GM18505 (cell line): ENCODE results near the gene ASAP2.

Experiments used
- ATAC-seq: cut with Tn5 transposase; IDR thresholded peaks from one replicate; pipeline ENCODE4 v1.9.1; 2021; ENCODE audit not compliant: unreplicated experiment
- POLR2A ChIP-seq: IDR thresholded peaks from 4 replicates; pipeline ENCODE4 v1.6.1; 2011; ENCODE audit warnings: borderline replicate concordance; ENCODE audit not compliant: insufficient read depth, insufficient read length; ENCODE audit errors: extremely low read depth

Gene ASAP2

DNA sequence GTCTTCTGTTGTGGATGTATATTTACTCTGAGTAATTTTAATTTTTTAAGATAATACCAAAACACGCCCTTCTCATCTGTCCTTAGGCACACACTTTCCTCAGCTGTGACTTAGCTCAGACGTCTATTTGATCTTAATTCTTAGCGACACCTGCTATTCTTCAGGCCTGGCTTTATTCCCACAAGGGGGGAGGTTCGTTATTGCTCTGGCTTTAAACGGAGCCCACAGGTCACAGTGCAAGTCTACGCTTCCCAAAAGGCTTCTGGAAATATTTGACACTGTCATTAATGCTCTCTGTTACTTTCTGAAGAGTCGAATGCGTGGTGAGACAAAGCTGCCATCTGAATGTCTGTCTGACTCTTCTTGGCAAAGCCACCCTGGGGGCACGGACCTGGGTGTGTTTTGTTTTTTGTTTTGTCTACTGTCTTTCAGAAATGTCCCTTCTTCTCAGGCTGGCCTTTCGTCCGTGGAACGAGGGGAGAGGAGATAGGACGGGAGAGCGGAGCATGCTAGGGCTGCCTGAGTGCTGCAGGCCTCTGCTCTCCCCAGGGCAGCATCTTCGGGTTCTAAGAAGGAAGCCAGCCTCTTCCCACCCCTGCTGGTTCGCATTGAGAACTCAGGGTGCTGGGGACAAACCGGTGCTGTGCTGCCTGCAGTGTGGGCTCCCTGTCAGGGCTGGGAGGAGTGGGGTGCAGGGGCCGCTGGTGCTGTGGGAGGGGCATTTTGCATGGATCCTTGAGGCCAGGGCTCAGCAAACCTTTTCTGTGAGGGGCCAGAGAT is 61.9 kb downstream of the ASAP2 start:
- no peak for TF ChIP-seq POLR2A
- no peak for ATAC-seq

DNA sequence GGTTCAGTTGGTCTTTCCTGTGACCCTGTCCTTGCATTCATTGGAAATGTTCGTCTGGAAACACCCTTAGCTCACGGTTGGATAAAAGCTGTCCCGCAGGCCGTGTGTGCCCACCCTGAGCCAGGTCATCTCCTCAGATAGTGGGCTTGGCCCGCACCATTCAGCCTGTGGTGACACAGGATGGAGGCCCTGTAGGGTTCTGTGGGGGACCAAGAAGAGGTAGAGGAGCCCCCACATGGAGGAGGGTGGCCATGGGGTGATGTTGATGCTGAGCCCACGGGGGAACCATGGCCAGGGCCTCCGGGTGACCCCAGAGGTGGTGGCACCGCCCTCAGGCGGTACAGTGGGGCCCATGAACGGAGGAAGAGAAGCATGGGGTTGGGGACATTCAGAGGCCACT is 62.7 kb downstream of the ASAP2 start:
- no peak for ATAC-seq
- no peak for TF ChIP-seq POLR2A

DNA sequence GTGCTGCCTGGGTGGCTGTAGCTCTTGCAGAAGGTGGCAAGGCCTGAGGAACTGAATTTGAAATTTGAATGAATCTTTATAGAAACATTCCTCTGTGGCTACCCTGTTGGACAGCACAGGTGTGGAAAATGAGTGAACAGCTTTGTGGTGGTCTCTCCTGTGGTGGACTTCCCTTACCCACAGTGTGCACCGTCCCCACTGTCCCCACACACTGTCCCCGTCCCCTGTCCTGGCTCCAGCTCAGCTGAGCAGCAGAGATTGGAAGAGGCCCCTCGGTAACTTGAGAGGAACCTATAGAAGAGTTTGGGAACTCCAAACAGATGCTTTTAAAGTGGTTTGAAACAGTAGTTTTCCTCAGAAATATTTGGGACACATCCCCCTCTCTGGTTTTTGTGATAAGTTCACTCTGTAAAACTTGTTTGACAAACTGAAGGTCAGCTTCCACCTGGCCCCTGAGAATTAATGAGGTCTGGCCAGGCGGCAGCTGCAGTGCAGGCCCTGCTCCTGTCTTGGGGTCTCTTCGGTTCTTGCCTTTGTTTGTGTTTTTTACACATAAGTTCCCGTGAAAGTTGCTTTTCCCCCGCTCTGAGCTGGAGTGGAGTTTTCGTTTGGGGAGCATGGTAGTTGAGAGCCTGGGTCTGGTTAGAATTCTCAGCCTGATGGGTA is 63.2 kb downstream of the ASAP2 start:
- TF ChIP-seq POLR2A, result no peak
- no peak for ATAC-seq

GRCh38 chr2:9271091-9271490 is 64.5 kb downstream of the ASAP2 start:
- no peak for ATAC-seq
- no peak for TF ChIP-seq POLR2A

GRCh38 chr2:9271691-9272090 is 65.1 kb downstream of the ASAP2 start:
- ATAC-seq, result no peak
- no peak for TF ChIP-seq POLR2A

DNA sequence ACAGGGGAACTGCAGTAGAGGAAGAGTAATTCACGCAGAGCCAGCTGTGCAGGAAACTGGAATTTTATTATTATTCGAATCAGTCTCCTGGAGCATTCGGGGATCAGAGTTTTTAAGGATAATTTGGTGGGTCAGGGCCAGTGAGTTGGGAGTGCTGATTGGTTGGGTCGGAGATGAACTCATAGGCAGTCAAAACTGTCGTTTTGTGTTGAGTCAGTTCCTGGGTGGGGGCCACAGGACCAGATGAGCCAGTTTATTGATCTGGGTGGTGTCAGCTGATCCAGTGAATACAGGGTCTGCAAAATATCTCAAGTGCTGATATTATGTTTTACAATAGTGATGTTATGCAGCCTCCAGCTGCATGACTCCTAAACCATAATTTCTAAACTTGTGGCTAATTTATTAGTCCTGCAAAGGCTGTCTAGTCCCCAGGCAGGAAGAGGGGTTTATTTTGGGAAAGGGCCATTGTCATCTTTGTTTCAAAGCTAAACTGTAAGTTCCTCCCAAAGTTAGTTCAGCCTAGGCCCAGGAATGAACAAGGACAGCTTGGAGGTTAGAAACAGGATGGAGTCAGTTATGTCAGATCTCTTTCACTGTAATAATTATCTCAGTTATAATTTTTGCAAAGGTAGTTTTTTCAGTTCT is 67.0 kb downstream of the ASAP2 start:
- no peak for ATAC-seq
- TF ChIP-seq POLR2A, result no peak

DNA sequence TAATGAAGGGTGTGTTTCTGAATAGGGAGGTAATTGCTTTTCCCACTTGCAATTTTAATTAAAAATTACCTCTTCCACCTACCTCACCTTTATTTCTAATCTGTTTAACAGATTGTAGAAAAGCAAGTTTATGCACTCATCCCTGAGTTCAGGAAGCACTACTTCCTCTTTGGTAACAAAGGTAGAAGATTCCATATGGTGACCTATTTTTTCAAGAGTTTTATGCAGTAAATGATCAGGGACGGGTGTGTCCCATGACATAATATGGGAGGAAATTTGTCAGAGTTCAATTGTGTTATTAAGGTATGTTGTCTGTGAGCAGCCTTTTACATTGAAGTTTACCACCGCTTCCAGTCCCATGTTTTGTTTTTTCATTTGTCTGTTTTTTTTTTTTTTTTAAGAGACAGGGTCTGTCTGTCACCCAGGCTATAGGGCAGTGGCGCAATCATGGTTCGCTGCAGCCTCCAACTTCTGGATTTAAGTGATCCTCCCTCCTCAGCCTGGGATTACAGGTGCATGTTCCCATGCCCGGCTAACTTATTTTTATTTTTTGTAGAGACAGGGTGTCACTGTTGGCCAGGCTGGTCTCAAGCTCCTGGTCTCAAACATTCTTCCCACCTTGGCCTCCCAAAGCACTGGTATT is 68.2 kb downstream of the ASAP2 start:
- ATAC-seq, result no peak
- TF ChIP-seq POLR2A, result no peak

DNA sequence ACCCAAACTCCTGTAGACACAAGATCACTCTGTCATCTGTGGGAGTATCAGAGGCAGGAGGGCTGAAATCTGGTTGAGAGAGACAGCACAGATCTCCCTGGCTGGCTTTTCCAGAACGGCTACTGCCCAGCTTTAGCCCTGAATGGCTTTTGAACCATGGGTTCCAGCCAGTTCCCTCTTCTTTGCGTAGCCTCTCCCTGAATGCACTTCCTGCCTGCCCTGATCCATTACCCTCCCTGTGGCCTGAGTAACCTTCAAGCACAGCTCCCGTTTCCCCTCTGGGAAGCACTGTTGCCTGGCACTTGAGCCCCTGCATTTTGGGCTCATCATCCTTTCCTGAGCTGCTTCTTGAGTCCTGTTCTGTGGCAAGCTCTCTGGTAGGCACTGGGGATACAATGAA is 68.8 kb downstream of the ASAP2 start:
- ATAC-seq, result no peak

GRCh38 chr2:9276074-9276473 is 69.5 kb downstream of the ASAP2 start:
- ATAC-seq, result no peak
- TF ChIP-seq POLR2A, result no peak

More for the DNA sequence above, 68.8 kb downstream of the ASAP2 start:
- no peak for TF ChIP-seq POLR2A

DNA sequence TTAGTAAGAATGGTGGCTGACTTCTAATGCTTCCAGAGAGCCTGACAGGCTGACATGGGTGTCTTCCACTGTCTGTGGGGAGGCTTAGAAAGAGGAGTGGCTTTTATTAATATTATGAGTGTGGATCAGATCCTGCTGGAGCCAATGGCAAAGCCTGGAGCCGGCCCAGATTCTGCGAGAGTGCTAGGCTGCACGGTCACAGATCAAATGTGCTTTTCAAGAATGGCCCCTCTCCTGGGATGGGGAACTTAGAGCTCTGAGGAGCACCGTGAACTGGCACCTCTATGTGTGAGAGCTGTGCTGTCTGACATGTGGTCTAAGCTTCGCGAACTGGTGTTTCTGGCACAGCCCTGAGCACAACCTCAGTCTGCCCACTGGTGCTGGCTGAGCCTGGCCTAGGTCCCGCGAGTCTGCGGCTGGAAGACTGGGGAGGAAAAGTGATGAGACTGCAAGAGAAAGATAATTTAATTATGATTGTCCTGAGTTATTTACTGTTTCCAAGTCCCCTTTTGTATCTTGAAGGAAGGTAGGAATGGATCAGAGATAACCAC is 70.4 kb downstream of the ASAP2 start:
- no peak for ATAC-seq
- no peak for TF ChIP-seq POLR2A

GRCh38 chr2:9278439-9278838 is 71.8 kb downstream of the ASAP2 start:
- no peak for ATAC-seq
- no peak for TF ChIP-seq POLR2A

DNA sequence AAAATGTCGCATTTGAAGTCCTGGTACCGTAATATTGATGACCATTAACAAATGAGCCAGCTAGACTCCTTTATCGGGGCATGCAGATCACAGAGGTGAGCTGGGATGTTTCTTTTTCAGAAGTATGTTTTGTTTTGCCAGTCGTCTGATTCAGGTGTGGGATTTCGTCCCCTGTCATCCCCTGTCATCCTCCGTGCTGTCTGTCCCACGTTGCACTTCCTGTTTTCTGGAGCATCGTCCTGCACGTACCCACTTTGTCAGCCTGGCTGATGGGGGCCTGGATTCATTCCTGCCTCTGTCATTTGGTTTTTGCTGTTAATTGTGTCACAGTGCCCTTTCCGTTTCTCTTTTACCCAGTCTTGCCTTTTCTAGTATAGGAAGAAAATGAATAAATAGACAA is 72.8 kb downstream of the ASAP2 start:
- no peak for ATAC-seq

GRCh38 chr2:9280224-9280623 is 73.6 kb downstream of the ASAP2 start:
- ATAC-seq, result no peak
- no peak for TF ChIP-seq POLR2A

More for the DNA sequence above, 72.8 kb downstream of the ASAP2 start:
- no peak for TF ChIP-seq POLR2A

GRCh38 chr2:9281145-9281544 is 74.5 kb downstream of the ASAP2 start:
- ATAC-seq, result no peak
- no peak for TF ChIP-seq POLR2A
